Coronary artery (tissue), 2 donors: ENCODE measurements around the gene ALS2CL.
"Not testable (repeated sequence)": the region's sequence is repeated elsewhere in the genome, so short reads cannot be mapped to it uniquely, and the experiment has no call there.

ENCODE experiments used
- DNase-seq: peaks from one replicate; pipeline ENCODE4 v3.0.0-alpha.2; 2017; ENCODE audit warnings: low spot score
- H3K27ac ChIP-seq, 2 donors: fragments of 200-600 bp; sonication (generic); one replicate each; pipeline ENCODE4 v1.5.1; 2016 to 2019
- H3K4me3 ChIP-seq: fragments of 200-600 bp; sonication (generic); 2 replicates; pipeline ENCODE4 v1.5.1; 2016; ENCODE audit warnings: mild to moderate bottlenecking, moderate library complexity
- CTCF ChIP-seq: fragments of 200-600 bp; sonication (generic); IDR thresholded peaks from one replicate; pipeline ENCODE4 v1.5.1; 2019; ENCODE audit warnings: antibody characterized with exemption

The ALS2CL gene, protein sequence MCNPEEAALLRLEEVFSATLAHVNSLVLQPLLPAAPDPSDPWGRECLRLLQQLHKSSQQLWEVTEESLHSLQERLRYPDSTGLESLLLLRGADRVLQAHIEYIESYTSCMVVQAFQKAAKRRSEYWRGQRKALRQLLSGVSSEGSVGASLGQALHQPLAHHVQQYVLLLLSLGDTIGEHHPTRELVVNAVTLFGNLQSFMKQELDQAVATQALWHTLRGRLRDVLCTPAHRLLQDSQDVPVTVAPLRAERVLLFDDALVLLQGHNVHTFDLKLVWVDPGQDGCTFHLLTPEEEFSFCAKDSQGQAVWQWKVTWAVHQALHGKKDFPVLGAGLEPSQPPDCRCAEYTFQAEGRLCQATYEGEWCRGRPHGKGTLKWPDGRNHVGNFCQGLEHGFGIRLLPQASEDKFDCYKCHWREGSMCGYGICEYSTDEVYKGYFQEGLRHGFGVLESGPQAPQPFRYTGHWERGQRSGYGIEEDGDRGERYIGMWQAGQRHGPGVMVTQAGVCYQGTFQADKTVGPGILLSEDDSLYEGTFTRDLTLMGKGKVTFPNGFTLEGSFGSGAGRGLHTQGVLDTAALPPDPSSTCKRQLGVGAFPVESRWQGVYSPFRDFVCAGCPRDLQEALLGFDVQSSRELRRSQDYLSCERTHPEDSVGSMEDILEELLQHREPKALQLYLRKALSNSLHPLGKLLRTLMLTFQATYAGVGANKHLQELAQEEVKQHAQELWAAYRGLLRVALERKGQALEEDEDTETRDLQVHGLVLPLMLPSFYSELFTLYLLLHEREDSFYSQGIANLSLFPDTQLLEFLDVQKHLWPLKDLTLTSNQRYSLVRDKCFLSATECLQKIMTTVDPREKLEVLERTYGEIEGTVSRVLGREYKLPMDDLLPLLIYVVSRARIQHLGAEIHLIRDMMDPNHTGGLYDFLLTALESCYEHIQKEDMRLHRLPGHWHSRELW

DNA sequence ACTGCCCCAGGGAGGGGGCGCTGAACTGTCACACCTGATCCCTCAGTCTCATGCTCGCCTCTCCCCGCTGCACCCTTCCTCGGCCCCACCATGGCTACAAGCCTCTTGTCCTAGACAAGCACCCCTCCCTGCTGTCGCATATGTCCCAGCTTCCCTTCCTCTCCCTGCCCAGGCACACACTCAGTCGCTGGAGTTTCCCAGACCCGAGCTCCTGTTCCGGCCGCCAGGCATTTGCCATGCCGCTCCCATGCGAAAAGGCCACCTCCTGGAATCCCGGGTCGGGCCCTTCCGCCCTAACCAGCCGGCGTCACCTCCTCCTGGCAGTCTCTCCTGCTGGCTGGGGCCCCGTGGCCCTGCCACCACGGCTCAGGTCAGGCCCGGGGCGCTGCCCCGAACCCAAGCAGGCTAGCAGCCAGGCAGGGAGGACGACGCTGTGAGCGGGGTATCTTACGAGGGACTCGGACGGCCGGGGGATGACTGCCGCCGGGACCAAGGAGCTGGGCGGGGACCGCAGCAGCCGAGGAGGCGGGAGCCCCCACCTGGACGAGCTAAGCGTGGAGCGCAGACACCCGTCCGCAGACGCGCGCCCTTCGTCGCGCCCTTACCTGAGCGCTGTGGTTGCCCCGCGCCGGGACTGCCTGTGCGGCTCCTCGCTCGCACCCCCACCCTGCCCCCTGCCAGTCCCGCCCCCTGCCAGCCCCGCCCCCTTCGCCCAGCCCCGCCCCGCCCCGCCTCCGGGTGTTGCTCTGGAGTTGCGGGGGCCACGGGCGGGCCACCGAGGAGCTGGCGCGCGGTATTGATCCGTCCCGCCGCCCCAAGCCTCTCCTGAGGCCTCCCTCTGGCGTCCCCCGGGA is at the start of gene ALS2CL:
TSS of gene ALS2CL (minus strand) at position 642 of the 854 bp plus-strand sequence. CDS start 4,239 bp downstream, outside the sequence.
- Histone ChIP-seq H3K27ac (peak within 1 kb of the TSS; percentile 89 to 95), H3K4me3 (peak within 1 kb of the TSS; percentile 85)
- peak; percentile 89 for DNase-seq
- TF ChIP-seq CTCF = no peak

DNA sequence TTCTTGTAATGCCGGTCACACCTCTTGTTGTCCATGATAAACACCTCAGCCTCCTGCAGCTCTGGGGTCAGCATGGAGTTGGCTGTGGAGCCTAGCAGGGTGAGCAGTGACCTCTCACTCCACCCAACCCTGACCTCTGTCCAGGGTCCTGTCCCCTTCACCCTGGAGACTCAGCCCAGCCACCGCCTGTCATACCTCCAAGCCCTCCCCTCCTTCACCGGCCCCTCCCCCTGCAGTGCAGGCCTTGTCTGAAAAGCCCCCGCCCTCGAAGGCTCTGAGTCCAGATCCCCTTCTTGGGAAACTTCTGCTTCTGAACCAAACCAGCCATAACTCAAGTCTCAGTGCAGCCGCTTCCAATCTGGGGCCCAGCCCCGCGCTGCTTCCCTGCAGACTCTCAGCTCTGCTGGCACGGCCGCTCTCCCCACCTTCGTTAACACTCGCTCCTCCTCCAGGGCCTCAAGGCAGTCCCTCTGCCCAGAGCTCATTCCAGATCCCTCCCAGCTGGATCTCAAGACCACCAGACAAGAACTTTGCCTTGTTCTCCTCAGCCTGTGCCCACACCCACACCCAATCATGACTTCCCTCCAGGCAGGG is 49.6 kb upstream of the ALS2CL start:
- Histone ChIP-seq H3K4me3 (no peak overlapping the region), H3K27ac (no peak overlapping the region)
- no peak for DNase-seq
- TF ChIP-seq CTCF = no peak

DNA sequence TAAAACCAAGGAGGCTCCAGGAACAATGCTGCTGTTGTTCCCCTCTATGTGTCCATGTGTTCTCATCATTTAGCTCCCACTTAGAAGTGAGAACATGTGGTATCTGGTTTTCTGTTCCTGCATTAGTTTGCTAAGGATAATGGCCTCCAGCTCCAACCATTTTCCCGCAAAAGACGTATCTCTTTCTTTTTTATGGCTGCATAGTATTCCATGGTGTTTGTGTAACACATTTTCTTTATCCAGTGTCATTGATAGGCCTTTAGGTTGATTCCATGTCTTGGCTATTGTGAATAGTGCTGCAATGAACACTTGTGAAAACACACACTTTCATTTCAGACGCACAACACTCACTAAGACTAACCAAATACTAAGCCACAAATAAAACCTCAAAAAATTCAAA is 46.1 kb upstream of the ALS2CL start:
- H3K4me3 ChIP-seq, H3K27ac ChIP-seq, DNase-seq: not testable (repeated sequence)

DNA sequence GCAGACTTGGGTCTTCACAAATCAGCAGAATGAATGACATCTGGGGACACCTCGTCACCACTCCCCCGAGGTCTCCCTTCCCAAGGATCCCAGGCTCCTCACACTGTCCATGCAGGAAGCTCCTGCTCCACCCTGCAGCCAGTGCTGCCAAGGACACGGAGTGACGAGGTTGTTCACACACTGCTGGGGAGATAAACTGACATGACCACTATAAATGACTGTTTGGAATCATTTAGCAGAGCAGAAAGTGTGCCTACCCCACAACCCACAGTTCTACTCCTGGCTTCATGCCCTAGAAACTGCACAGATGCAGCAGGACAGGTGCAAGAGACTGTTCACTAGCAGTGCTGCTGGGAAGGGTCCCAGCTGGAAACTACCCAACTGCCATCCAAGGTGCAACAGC is 43.9 kb upstream of the ALS2CL start:
- no peak for TF ChIP-seq CTCF
- Histone ChIP-seq H3K27ac (no peak overlapping the region), H3K4me3 (no peak overlapping the region)
- no peak for DNase-seq

GRCh38 chr3:46736006-46736872 is 42.8 kb upstream of the ALS2CL start:
- no peak for TF ChIP-seq CTCF
- no peak for DNase-seq
- Histone ChIP-seq H3K4me3 (no peak overlapping the region), H3K27ac (no peak overlapping the region)

DNA sequence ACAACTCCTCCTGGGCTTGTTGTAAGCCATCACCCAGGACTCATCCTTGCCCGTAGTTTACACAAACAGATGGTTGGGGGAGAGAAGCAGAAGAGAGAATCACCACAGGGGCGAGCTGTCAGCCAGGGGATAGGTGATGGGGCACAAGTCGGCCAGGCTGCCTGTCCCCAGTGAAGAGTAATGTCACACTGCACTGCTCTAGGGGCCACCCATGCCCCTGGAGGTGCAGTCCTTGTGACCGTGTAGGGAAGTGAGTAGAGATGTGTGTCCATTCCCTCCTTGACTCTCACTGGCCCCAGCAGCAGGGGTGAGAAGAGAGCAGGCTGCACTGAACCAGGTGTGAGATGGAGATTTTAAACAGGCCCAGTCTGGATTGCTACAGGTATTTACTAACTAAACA is 41.3 kb upstream of the ALS2CL start:
- no peak for TF ChIP-seq CTCF

More for the DNA sequence above, 41.3 kb upstream of the ALS2CL start:
- no peak for DNase-seq
- Histone ChIP-seq H3K4me3 (no peak overlapping the region), H3K27ac (no peak overlapping the region)
